ENCODE measurements around the gene GALNS.

Gene GALNS

GRCh38 chr16:88818575-88818874 lies 38.2 kb downstream of the GALNS start:
- DNase-seq (ENCODE audit: low read depth): no peak
- in situ Hi-C loops (cut with HindIII; ENCODE audit: low sequenced_read_pairs): no loop called here
- TF ChIP-seq CTCF (IDR thresholded peaks at IDR 0.05; ENCODE audit: low read depth, low read length, missing control alignments): no peak
- no peak overlapping the region for H3K4me3 ChIP-seq (ENCODE audit: low read depth, low read length)

GRCh38 chr16:88817785-88818574 lies 38.8 kb downstream of the GALNS start:
- DNase-seq (ENCODE audit: low read depth): no peak
- TF ChIP-seq CTCF (IDR thresholded peaks at IDR 0.05; ENCODE audit: low read depth, low read length, missing control alignments): no peak
- in situ Hi-C loops (cut with HindIII; ENCODE audit: low sequenced_read_pairs): no loop called here
- H3K4me3 ChIP-seq (ENCODE audit: low read depth, low read length): no peak overlapping the region

GRCh38 chr16:88816736-88817535 lies 39.8 kb downstream of the GALNS start:
- no peak for DNase-seq (ENCODE audit: low read depth)
- H3K4me3 ChIP-seq (ENCODE audit: low read depth, low read length): no peak overlapping the region
- TF ChIP-seq CTCF (IDR thresholded peaks at IDR 0.05; ENCODE audit: low read depth, low read length, missing control alignments): no peak
- in situ Hi-C loops (cut with HindIII; ENCODE audit: low sequenced_read_pairs): no loop called here

- no peak for DNase-seq (ENCODE audit: low read depth)
- peak; percentile 75 for TF ChIP-seq CTCF (IDR thresholded peaks at IDR 0.05; ENCODE audit: low read depth, low read length, missing control alignments)
- in situ Hi-C loops (cut with HindIII; ENCODE audit: low sequenced_read_pairs): no loop called here
- no peak overlapping the region for H3K4me3 ChIP-seq (ENCODE audit: low read depth, low read length)
These were observed 40.7 kb downstream of the GALNS start for GRCh38 chr16:88815901-88816589.

GRCh38 chr16:88815227-88815626 lies 41.5 kb downstream of the GALNS start:
- no peak for DNase-seq (ENCODE audit: low read depth)
- no peak overlapping the region for H3K4me3 ChIP-seq (ENCODE audit: low read depth, low read length)
- TF ChIP-seq CTCF (IDR thresholded peaks at IDR 0.05; ENCODE audit: low read depth, low read length, missing control alignments): no peak
- in situ Hi-C loops (cut with HindIII; ENCODE audit: low sequenced_read_pairs): no loop called here

GRCh38 chr16:88814144-88814502 lies 42.6 kb downstream of the GALNS start:
- no peak overlapping the region for H3K4me3 ChIP-seq (ENCODE audit: low read depth, low read length)
- no peak for TF ChIP-seq CTCF (IDR thresholded peaks at IDR 0.05; ENCODE audit: low read depth, low read length, missing control alignments)
- in situ Hi-C loops (cut with HindIII; ENCODE audit: low sequenced_read_pairs): no loop called here
- no peak for DNase-seq (ENCODE audit: low read depth)
